HG03469 (cell line): ENCODE data around the gene FBXL16.

Experiments used
- ATAC-seq: cut with Tn5 transposase; IDR thresholded peaks from one replicate; pipeline ENCODE4 v1.9.1; 2021; ENCODE audit warnings: mild to moderate bottlenecking, moderate library complexity, moderate number of reproducible peaks; ENCODE audit not compliant: unreplicated experiment

The FBXL16 gene

GRCh38 chr16:735982-736453, 30.4 kb upstream of the FBXL16 start:
- no peak for ATAC-seq

- ATAC-seq: no peak
Observed at GRCh38 chr16:734981-735881, 29.6 kb upstream of the FBXL16 start.

GRCh38 chr16:734208-734980, 28.8 kb upstream of the FBXL16 start:
- no peak for ATAC-seq

- no peak for ATAC-seq
Observed at GRCh38 chr16:733382-734207, 28.0 kb upstream of the FBXL16 start.

GRCh38 chr16:732936-733335, 27.3 kb upstream of the FBXL16 start:
- ATAC-seq: no peak

- ATAC-seq: no peak
Observed at GRCh38 chr16:732332-732731, 26.7 kb upstream of the FBXL16 start.

- no peak for ATAC-seq
Observed at GRCh38 chr16:730666-731509, 25.3 kb upstream of the FBXL16 start.

- ATAC-seq: no peak
Observed at GRCh38 chr16:729768-730665, 24.4 kb upstream of the FBXL16 start.

GRCh38 chr16:728890-729744, 23.5 kb upstream of the FBXL16 start:
- no peak for ATAC-seq

GRCh38 chr16:728131-728889, 22.7 kb upstream of the FBXL16 start:
- ATAC-seq: no peak

- no peak for ATAC-seq
Observed at GRCh38 chr16:727291-727977, 21.8 kb upstream of the FBXL16 start.

GRCh38 chr16:726438-727290, 21.1 kb upstream of the FBXL16 start, which contains the start of the genes CCDC78 and HAGHL:
CCDC78 (minus strand) TSS chr16:726443; CDS start chr16:726367, 76 bp downstream.
HAGHL (plus strand) TSS chr16:727106; CDS start chr16:727510, 404 bp downstream.
- ATAC-seq: no peak

- ATAC-seq: no peak
Observed at GRCh38 chr16:726188-726437, 20.5 kb upstream of the FBXL16 start.

- no peak for ATAC-seq
Observed at GRCh38 chr16:725463-726187, 20.0 kb upstream of the FBXL16 start.

GRCh38 chr16:725041-725376, 19.4 kb upstream of the FBXL16 start:
- no peak for ATAC-seq
